Mammary epithelial cell (primary cell): ENCODE data around the gene KIRREL3.

Source experiments
- CTCF ChIP-seq, 2 donors: IDR thresholded peaks in 1 of 2; conservative IDR thresholded peaks in 1 of 2; 2 replicates each; pipeline ENCODE4 v1.5.1; 2011 to 2012; ENCODE audit warnings: inconsistent platforms in 2 of 2, low read length in 2 of 2, mild to moderate bottlenecking in 2 of 2, control low read depth in 1 of 2, low read depth in 1 of 2; ENCODE audit not compliant: insufficient read depth in 1 of 2; ENCODE audit errors: extremely low read depth in 1 of 2
- EZH2 ChIP-seq: IDR thresholded peaks from 2 replicates; pipeline ENCODE4 v1.6.1; 2012; ENCODE audit warnings: low read length, inconsistent platforms, borderline replicate concordance

- no peak for TF ChIP-seq EZH2
- TF ChIP-seq CTCF (conservative IDR thresholded peaks at IDR 0.05 in 1 of 2, IDR thresholded peaks at IDR 0.05 in 1 of 2; ENCODE audit: extremely low read depth in 1 of 2, insufficient read depth in 1 of 2, low read depth in 1 of 2, low read length in 2 of 2): no peak
Observed at GRCh38 chr11:126948563-126948962, 52.0 kb downstream of the KIRREL3 start.
